SIG-M5 treated with dmso at 0.1 percent for 504 hours (cell line): Measurements from ENCODE around the gene OR2B2.

Experiments
- DNase-seq: peaks from one replicate; lab custom pipeline; 2025; ENCODE audit not compliant: unreplicated experiment; lab: John Stamatoyannopoulos, UW

Gene OR2B2

GRCh38 chr6:27893836-27894807 is 18.1 kb downstream of the OR2B2 start:
- DNase-seq = no peak

- peak; percentile 99 for DNase-seq
Observed at GRCh38 chr6:27893059-27893835, 18.9 kb downstream of the OR2B2 start.

GRCh38 chr6:27892649-27893058 is 19.5 kb downstream of the OR2B2 start:
- no peak for DNase-seq

- no peak for DNase-seq
Observed at GRCh38 chr6:27891320-27891875, 20.8 kb downstream of the OR2B2 start.

GRCh38 chr6:27890445-27891319 is 21.5 kb downstream of the OR2B2 start:
- DNase-seq = no peak

GRCh38 chr6:27889628-27890444 is 22.4 kb downstream of the OR2B2 start:
- no peak for DNase-seq

- DNase-seq = no peak
Observed at GRCh38 chr6:27889275-27889627, 22.9 kb downstream of the OR2B2 start.

- DNase-seq = no peak
Observed at GRCh38 chr6:27888566-27888965, 23.6 kb downstream of the OR2B2 start.

- no peak for DNase-seq
Observed at GRCh38 chr6:27886073-27886472, 26.1 kb downstream of the OR2B2 start.

- no peak for DNase-seq
Observed at GRCh38 chr6:27883136-27883535, 29.1 kb downstream of the OR2B2 start.

- no peak for DNase-seq
Observed at GRCh38 chr6:27882624-27883023, 29.6 kb downstream of the OR2B2 start.

- no peak for DNase-seq
Observed at GRCh38 chr6:27879837-27880236, 32.4 kb downstream of the OR2B2 start.

GRCh38 chr6:27874016-27874415 is 38.2 kb downstream of the OR2B2 start:
- DNase-seq = no peak

GRCh38 chr6:27873021-27873940 is 38.9 kb downstream of the OR2B2 start:
- DNase-seq = no peak

- no peak for DNase-seq
Observed at GRCh38 chr6:27872642-27873020, 39.6 kb downstream of the OR2B2 start.

GRCh38 chr6:27871924-27872638 is 40.1 kb downstream of the OR2B2 start:
- no peak for DNase-seq

GRCh38 chr6:27870291-27870870 is 41.8 kb downstream of the OR2B2 start:
- DNase-seq = no peak

- no peak for DNase-seq
Observed at GRCh38 chr6:27868311-27868710, 43.9 kb downstream of the OR2B2 start.
